ENCODE data around the gene MS4A14. TPM values are rescaled to one million over a fixed set of nuclear protein-coding genes. Genes with fewer than 3 reads are reported as not detected.
"Not testable (repeated sequence)": the region's sequence is repeated elsewhere in the genome, so short reads cannot be mapped to it uniquely, and the experiment has no call there.

Gene MS4A14
- total RNA-seq, 1 donor from 2014 or later = 0.31 TPM

DNA sequence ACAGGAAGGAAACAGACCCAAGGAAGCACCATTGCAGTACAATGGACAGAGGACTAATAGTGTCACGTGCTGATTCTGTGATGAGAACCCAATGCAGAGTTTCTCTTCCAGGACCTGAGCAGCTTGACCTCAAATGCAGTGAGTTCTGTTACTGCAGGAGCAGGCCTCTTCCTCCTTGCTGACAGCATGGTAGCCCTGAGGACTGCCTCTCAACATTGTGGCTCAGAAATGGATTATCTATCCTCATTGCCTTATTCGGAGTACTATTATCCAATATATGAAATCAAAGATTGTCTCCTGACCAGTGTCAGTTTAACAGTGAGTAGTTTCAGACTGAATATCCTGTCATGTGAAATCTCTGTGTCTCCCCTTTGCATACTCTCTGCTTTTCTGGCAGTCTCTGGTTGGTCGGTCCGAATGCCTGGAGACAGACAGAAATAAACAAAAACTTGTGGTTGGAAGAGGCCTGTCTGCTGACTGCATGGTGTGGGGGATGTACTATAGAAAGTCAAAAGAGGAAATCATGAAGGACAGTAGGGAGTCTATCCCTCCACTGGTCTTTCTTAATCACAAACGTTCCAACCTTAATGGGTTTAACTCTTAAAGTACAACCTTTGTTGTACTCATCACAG is 6.9 kb upstream of the MS4A14 start:
- no peak for DNase-seq

DNA sequence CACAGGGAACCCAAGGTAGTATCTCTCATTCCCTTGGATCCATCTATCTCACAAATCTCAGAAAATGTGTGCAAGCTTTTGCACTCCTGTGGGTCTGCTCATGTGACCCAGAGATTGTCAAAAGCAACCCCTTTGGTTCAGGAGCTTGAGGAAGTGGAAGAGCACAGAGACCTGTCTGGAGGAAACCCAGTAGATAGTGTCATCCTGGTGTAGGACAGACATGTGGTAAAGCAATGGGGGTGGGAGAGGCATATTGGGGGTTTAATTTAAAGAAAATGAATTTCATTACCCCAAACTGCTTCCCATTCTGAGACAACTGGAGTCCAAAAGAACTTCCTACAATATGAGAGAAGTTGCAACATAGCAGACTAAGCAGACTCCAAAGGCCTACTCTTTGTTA is 5.8 kb upstream of the MS4A14 start:
- DNase-seq = no peak

DNA sequence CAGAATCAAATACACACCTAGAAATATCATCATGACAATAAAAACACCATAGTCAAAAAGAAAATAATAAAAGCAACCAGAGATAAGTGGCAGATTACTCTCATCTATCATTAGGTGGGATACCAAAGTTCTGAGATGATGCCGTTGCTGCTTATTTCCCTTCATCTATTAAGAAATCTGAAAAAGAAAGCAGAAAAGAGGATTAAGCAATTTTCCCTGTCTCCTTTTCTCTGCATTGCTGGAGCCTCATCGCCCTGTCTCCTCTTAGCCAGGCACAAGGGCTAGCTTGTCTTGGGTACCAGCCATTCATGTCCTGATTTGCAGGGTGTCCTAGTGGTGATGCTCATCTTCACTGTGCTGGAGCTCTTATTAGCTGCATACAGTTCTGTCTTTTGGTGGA is 3.9 kb upstream of the MS4A14 start:
- DNase-seq = no peak

DNA sequence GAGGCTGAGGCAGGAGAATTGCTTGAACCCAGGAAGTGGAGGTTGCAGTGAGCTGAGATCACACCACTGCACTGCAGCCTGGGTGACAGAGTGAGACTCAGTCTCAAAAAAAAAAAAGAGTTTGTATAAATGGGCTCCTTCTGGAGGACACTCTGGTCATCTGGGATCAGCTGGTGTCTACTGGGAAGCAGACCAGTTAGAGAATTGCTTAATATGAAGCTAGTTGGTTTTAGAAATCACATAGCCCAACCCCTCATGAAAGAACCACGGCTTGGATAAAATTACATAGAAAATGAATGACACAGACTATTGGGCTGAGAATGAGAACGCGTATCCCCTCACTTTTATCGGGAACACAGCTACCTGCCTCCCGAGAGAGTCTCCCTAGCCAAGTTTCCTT is 3.2 kb upstream of the MS4A14 start:
- no peak for DNase-seq

DNA sequence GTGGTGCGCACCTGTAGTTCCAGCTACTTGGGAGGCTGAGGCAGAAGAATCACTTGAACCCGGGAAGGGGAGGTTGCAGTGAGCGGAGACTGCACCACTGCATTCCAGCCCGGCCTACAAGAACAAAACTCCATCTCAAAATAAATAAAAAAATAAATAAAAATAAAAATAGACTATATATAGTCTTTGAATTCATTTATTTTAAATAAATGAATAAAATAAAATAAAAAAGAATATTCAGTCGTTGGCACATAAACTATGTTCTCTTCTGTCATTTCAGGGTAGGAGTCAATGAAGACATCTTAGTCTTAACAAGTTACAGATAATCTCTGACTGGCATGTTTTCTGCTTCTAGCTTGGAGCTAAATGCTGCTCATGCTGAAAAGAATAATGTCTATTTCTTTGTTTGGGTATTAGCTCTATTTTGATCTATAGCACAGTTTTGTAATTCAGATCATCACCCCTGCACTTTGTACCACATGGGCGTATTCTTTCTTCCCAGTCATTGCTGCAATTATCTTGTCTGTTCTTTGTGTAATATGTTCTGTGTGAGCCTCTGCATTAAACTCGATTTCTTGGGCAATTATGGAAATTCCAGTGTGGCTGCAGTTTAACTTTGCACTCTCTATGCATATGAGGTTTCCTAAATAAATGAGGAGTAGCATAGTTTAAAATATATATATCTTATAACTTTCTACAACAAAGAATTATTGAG is 1.4 kb upstream of the MS4A14 start:
- no peak for DNase-seq

DNA sequence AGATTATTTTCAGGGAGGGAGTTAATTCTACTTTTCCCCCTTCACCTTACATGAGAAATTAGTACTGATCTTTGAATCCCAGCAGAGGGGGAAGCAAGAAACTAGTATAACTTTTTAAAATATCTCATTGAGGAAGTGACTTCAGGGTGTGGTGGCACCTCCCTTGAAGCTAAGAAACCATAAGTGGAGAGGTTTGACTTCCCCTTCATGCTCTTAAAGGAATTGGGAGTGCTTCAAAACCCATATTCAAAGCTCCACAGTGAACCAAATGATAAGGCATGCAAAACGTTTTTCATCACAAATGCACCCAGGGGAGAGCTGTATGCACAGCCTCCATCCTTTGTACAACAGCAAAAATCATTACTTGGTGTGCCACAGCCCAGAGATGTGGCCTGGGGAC is 540 bp downstream of the MS4A14 start:
- no peak for DNase-seq

DNA sequence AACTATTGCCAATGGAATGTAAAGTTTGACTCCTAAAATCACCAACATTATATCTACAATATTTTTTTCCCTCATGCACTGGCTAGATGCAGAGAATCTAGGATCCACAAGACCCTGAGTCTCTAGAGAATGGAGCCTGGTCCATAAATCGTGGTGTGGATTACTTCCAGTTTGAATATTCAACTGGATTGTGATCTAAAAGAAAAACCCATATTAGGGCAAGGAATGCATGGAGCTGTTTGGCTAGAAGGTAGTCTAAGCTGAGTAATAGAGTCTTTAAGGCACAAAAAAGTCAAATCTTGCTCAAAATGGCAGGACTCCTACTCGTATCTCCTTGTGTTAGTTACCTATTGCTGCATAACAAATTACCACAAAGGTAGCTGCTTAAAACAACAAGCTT is 23.8 kb downstream of the MS4A14 start:
- DNase-seq = no peak

DNA sequence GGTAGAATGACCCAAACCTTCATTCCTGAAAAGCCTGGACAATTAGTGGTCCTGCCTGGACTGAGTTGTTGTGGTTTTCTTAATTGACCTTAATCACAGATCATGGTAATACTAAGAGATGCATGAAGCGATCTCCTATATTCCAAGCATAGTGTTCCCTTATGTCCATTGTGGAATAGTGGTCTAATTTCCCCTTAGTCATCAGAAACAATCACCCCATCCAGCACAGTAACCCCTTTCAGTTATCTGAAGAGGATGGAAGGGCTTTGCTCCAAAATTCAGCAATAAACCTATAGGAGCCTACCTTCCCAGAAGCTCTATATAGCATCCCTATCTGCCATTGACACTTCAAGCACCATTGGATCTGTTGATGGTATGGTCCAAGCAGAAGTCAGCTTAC is 26.4 kb downstream of the MS4A14 start:
- no peak for DNase-seq

DNA sequence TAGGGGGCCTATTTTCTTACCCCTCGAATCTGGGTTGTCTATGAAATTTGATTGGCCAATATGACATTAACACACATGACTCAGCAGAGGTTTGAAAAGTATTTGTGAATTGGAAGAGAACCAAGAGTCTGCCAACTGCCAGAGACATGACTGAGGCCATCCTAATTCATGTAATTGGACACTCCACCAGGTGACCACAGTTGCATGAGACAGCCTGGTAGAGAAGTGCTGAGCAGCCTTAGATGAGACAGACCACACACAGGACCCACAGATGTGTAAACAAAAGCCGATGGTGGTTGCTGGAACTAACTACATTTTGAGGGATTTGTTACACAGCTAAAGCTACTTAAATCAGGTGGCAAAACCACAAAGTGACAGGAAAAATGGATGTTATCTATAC is 32.3 kb downstream of the MS4A14 start:
- DNase-seq = no peak

DNA sequence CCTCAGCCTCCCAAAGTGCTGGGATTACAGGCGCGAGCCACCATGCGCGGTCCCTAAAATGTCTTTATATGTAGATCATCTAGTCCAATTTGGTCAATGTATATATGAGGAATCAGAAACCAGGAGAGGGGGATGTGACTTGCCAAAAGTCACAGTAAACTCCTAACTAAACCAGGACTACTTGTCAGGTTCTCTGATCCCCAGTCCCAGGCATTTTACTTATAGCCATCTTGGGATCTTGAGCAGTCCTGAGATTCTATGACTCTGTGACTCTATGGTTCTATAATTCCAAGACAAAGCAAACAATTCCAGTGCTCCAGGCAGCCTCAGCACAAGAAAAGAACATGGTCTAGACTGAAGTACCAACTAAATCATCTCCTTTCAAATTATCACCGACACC is 33.0 kb downstream of the MS4A14 start, which contains the start of gene MS4A5:
Gene MS4A5, plus strand, starts transcription at position 301 of the 400 bp plus-strand sequence. CDS start 103 bp downstream, outside the sequence.
- DNase-seq = no peak

DNA sequence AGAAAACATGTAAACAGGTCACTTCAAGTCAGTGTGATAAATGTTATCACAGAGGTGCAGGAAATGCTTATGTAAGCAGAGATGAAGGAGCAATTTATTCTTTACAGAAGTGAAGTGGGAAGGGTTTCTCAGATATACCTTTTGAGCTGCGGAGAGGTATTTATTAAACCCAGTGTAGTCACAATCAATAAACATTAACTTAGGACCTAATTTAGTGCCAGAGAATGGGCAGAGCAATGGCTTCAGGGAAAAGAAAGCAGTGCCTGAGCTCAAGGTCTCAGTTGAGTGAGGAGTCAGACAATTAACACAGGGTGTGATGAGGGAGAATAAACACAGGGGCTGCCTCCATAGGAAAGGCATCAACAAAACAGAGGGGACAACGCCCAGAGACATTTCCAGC is 35.0 kb downstream of the MS4A14 start:
- DNase-seq = no peak

DNA sequence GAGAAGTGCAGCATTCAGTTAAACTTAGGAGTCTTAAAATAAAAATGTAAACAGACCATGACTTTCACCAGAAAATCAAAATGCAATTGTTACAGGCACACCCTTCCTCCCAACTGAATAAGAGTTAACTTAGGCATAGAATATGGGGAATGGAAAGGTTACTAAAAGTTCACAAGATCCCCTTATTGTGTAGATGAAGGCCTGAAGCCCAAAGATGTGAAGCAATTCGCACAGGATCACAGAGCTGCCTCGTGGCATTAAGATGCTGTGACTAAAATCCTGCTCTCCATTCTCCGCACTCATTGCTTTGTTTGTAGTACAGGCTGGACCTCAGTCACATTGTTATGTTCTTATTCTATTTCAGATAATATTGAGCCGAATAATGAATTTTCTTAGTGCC is 37.1 kb downstream of the MS4A14 start:
- no peak for DNase-seq

DNA sequence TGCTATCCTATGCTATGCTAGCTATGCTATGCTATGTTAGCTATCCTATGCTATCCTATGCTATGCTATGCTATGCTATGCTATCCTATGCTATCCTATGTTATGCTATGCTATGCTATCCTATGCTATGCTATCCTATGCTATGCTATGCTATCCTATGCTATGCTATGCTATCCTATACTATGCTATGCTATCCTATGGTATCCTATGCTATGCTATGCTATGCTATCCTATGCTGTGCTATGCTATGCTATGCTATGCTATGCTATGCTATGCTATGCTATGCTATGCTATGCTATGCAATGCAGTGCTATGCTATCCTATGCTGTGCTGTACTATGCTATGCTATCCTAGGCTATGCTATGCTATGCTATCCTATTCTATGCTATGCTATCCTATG is 50.8 kb downstream of the MS4A14 start:
- DNase-seq = no peak

DNA sequence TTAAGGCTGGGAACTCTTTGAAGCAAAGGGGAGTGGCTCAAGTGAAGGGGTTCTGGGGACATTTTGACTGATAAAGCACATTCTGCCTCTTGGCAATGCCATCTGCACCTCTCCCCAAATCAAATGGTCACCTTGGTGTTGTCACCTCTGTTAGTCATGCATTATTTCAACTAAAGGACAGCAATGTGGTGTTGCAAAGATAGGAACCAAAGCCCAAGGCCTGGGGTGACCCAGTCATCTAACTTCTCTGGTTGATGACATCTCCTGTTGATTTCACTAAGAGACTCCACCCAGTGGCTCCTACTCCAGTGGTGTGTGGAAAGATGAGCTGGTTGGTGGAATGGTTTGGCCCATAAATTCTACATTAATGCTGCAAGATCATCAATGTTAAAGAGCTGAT is 51.6 kb downstream of the MS4A14 start:
- no peak for DNase-seq

DNA sequence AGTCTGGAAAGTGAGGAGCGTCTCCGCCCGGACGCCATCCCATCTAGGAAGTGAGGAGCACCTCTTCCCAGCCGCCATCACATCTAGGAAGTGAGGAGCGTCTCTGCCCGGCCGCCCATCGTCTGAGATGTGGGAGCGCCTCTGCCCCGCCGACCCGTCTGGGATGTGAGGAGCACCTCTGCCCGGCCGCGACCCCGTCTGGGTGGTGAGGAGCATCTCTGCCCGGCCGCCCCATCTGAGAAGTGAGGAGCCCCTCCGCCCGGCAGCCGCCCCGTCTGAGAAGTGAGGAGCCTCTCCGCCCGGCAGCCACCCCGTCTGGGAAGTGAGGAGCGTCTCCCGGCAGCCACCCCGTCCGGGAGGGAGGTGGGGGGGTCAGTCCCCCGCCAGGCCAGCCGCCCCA is 54.9 kb downstream of the MS4A14 start:
- not testable (repeated sequence) for DNase-seq

DNA sequence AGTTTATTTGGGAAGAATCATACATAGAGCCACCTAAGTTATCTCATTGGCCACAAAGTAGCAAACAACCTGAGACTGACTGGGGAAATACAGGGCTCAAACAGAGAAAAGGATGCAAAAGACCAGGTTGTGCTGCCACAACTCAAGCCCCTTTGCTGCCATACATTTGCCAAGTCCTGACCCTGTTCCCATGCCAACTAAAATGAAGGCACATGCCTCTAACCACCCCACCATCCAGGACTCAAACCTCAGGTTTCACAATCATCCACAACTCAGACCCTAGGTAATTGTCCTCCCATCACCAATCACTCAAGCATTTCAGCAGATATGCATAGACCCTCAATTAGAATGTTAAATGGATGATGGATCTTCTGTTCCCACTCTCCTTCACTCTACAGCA is 58.0 kb downstream of the MS4A14 start:
- no peak for DNase-seq

DNA sequence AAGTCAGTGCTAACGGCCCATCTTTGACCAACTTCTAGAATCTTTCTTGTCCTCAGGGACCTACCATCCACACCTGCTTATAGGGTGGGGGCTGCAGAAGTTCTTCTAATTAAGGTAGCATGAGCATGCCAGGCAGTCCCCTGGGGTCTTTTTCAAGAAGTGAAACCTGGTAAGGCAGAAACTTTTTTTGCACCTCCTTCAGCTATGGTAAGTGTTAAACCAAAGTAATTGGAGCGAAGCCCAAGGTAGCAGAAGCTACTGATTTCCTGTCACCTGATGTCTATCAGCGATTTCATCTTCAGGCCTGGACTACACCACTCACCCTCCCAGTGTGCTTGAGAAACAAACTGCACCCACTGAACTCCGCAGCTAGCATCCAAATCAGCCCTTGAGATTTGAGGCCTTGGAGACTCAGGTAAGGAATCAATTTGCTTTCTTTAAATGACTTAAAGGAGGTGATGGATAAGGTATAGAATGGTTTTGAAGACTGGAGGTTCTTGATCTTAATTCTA is 59.3 kb downstream of the MS4A14 start, which contains the start of gene MS4A1:
Gene MS4A1, plus strand, starts transcription at position 317 of the 512 bp plus-strand sequence. CDS start 6,528 bp downstream, outside the sequence.
- no peak for DNase-seq

DNA sequence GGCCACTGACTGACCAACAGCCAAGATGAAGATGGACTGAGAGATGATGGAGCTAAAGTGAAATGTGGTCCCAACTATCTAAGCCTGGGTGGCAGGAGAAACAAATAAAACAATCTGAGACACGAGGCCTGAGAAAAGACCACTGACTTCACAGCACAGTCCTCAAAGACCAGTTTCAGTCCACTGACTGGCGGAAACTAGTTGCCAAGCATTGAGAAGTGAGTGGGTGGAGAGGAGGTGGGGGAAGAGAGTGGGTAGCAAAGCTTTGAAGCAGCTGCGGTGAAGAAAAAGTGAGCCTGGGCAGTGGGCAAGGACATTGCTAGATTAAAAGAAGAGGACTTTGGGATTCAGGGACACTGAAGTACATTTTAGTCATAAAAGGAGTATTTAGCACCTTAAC is 61.3 kb downstream of the MS4A14 start:
- DNase-seq = no peak

DNA sequence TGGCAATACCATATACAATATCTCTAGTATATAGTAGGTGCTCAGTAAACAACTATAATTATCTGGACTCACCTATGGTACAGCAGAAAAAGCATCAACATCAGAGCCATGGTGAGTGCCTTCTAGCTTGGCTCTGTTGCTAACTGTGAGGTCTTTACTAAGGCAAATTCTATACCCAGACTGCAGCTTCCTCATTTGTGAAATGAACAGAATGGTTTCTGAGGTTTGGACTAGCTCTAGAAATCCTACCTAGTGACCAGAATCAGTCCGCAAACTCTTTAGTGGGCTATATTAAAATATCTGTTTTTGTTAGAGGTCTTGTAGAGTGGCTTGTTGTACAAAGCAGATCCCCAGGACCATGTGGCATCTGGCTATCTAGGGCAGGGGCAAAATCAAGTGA is 63.1 kb downstream of the MS4A14 start:
- DNase-seq = no peak
